Activated CD8-positive, alpha-beta memory T cell treated with anti-CD3 and anti-CD28 coated beads, Interleukin-2, amount 50 U/mL, for 1 hour (primary cell): Measurements from ENCODE around the gene LCLAT1.
"Not testable (repeated sequence)": the region's sequence is repeated elsewhere in the genome, so short reads cannot be mapped to it uniquely, and the experiment has no call there.

Source experiments
- DNase-seq: peaks from one replicate; pipeline ENCODE4 v3.0.0-alpha.2; 2020; ENCODE audit errors: extremely low read depth

Gene LCLAT1

GRCh38 chr2:30487603-30488002 lies 40.6 kb downstream of the LCLAT1 start:
- no peak for DNase-seq

GRCh38 chr2:30488012-30488659 lies 41.1 kb downstream of the LCLAT1 start:
- no peak for DNase-seq

GRCh38 chr2:30491225-30491624 lies 44.2 kb downstream of the LCLAT1 start:
- DNase-seq = no peak

GRCh38 chr2:30492185-30492584 lies 45.1 kb downstream of the LCLAT1 start:
- DNase-seq = no peak

- DNase-seq = no peak
Observed at GRCh38 chr2:30492619-30493018, 45.6 kb downstream of the LCLAT1 start.

GRCh38 chr2:30493440-30493839 lies 46.4 kb downstream of the LCLAT1 start:
- DNase-seq = no peak

GRCh38 chr2:30495896-30496295 lies 48.9 kb downstream of the LCLAT1 start:
- DNase-seq = not testable (repeated sequence)

- DNase-seq = no peak
Observed at GRCh38 chr2:30499681-30500080, 52.6 kb downstream of the LCLAT1 start.

GRCh38 chr2:30500699-30501098 lies 53.7 kb downstream of the LCLAT1 start:
- no peak for DNase-seq

GRCh38 chr2:30502310-30502709 lies 55.3 kb downstream of the LCLAT1 start:
- DNase-seq = no peak

- no peak for DNase-seq
Observed at GRCh38 chr2:30503007-30503694, 56.1 kb downstream of the LCLAT1 start.

- DNase-seq = no peak
Observed at GRCh38 chr2:30503695-30504052, 56.6 kb downstream of the LCLAT1 start.

- no peak for DNase-seq
Observed at GRCh38 chr2:30504731-30505130, 57.7 kb downstream of the LCLAT1 start.

- DNase-seq = no peak
Observed at GRCh38 chr2:30505500-30506180, 58.6 kb downstream of the LCLAT1 start.

- not testable (repeated sequence) for DNase-seq
Observed at GRCh38 chr2:30507460-30507859, 60.4 kb downstream of the LCLAT1 start.

GRCh38 chr2:30509716-30510115 lies 62.7 kb downstream of the LCLAT1 start:
- DNase-seq = no peak

- DNase-seq = no peak
Observed at GRCh38 chr2:30510409-30510808, 63.4 kb downstream of the LCLAT1 start.

- no peak for DNase-seq
Observed at GRCh38 chr2:30511122-30512083, 64.4 kb downstream of the LCLAT1 start.

- no peak for DNase-seq
Observed at GRCh38 chr2:30512243-30512886, 65.3 kb downstream of the LCLAT1 start.

- DNase-seq = not testable (repeated sequence)
Observed at GRCh38 chr2:30513649-30514048, 66.6 kb downstream of the LCLAT1 start.

- no peak for DNase-seq
Observed at GRCh38 chr2:30514134-30514847, 67.2 kb downstream of the LCLAT1 start.
